Uterus (tissue), 4 donors: Measurements from ENCODE around the gene BZW2. TPM values are rescaled to one million over a fixed set of nuclear protein-coding genes. Genes with fewer than 3 reads are reported as not detected.

Source experiments
- DNase-seq, 2 donors: peaks; one replicate each; pipeline ENCODE4 v3.0.0-alpha.2; 2019 to 2020
- H3K27ac ChIP-seq, 2 donors: fragments of 200-600 bp; sonication (generic); 1 replicate in 1 of 2; 2 replicates in 1 of 2; pipeline ENCODE4 v1.5.1; 2016 to 2018
- H3K27me3 ChIP-seq, 2 donors: fragments of 200-600 bp; sonication (generic); one replicate each; pipeline ENCODE4 v1.5.1; 2018 to 2019; ENCODE audit warnings: control low read depth in 1 of 2
- H3K36me3 ChIP-seq, 2 donors: fragments of 200-600 bp; sonication (generic); one replicate each; pipeline ENCODE4 v1.5.1; 2019; ENCODE audit warnings: control low read depth in 1 of 2
- H3K4me1 ChIP-seq, 2 donors: fragments of 200-600 bp; sonication (generic); one replicate each; pipeline ENCODE4 v1.5.1; 2018 to 2019; ENCODE audit warnings: control low read depth in 1 of 2
- H3K4me3 ChIP-seq, 2 donors: fragments of 200-600 bp; sonication (generic); 1 replicate in 1 of 2; 2 replicates in 1 of 2; pipeline ENCODE4 v1.5.1; 2018 to 2019; ENCODE audit warnings: mild to moderate bottlenecking in 1 of 2
- H3K9me3 ChIP-seq, 2 donors: fragments of 200-600 bp; sonication (generic); one replicate each; pipeline ENCODE4 v1.5.1; 2019; ENCODE audit warnings: control low read depth in 1 of 2
- CTCF ChIP-seq, 4 experiments: fragments of 200-600 bp in 2 of 4; fragments of 450-650 bp in 2 of 4; sonication (generic) in 2 of 4; IDR thresholded peaks; one replicate each; pipeline ENCODE4 v1.5.1; 2016 to 2019; ENCODE audit warnings: antibody characterized with exemption in 4 of 4, mild to moderate bottlenecking in 2 of 4, moderate library complexity in 1 of 4
- POLR2A ChIP-seq, 2 donors: fragments of 450-650 bp; IDR thresholded peaks; one replicate each; pipeline ENCODE4 v1.6.1; 2016; ENCODE audit warnings: antibody characterized with exemption in 2 of 2, mild to moderate bottlenecking in 1 of 2, moderate library complexity in 1 of 2
- intact Hi-C: fragments of 100-400 bp; cut with DNase I; formaldehyde crosslinking; loops from one replicate; pipeline ENCODE4 v1.15.1; 2023; ENCODE audit warnings: low total_unique reads
- total RNA-seq, 4 donors: library from RNA; depleted of rRNA in 3 of 4; stranded (reverse); fragments of >200 nt in 3 of 4; gene quantifications; one replicate each; pipeline versions ENCODE4 v1.1.0 to v1.2.4, GENCODE V29; 2014 to 2023
- donor health status: DM: yes; HTN: yes; CAD: no.

Gene BZW2
- total RNA-seq, 4 donors from 2014 or later = 16.5 to 50.0 (median 32.4) TPM

GRCh38 chr7:16695621-16696237 lies 49.7 kb downstream of the BZW2 start:
- TF ChIP-seq CTCF (IDR thresholded peaks at IDR 0.05) = peak; percentile 15 to 52 (median 36)
- no peak for TF ChIP-seq POLR2A (IDR thresholded peaks at IDR 0.05)
- no peak overlapping the region for H3K4me3 ChIP-seq
- no peak overlapping the region for H3K27ac ChIP-seq
- no peaks in the 10 kb centered on the region for H3K27me3 ChIP-seq
- DNase-seq = no peak
- no peaks in the 10 kb centered on the region for H3K9me3 ChIP-seq
- intact Hi-C loops = no loop called here
- H3K36me3 ChIP-seq = no peaks in the 10 kb centered on the region
- H3K4me1 ChIP-seq = no peaks in the 10 kb centered on the region

GRCh38 chr7:16697507-16698199 lies 51.7 kb downstream of the BZW2 start:
- Histone ChIP-seq H3K27ac (no peak overlapping the region), H3K9me3 (no peaks in the 10 kb centered on the region), H3K36me3 (no peaks in the 10 kb centered on the region), H3K27me3 (no peaks in the 10 kb centered on the region), H3K4me1 (no peaks in the 10 kb centered on the region), H3K4me3 (no peak overlapping the region)
- TF ChIP-seq POLR2A (IDR thresholded peaks at IDR 0.05) (no peak), CTCF (IDR thresholded peaks at IDR 0.05) (no peak)
- no peak for DNase-seq
- intact Hi-C loops = no loop called here

DNA sequence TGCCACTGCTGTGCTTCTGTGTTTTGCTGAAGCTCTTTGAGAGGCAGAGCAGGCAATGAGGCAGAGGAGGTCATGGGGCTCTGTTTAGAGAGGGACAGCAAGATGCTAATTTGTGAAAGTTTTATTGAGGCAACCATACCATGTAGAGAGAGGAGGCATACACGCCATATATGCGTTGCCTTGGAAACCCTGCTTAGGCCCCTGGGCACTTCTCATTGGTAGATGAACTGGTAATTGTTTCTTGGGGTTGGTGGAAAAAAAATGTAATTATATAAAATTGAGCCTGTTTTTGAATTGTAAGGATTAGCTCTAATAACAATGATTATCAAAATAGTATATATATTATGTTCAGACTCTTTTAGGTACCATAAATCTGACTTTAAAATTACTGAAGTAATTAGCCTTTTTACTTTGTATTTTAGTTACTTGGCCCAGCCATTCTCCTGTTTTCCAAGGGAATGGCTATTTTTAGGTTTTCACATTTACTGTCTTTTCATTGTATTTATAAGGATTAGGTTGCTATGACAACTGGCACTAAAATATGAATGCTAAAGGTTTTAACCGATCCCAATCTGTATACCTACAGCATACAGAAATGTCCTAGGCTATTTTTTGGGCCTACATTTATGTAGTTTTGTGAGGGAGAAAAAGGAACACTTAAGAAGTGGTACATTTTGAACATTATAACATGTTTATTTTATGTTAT lies 52.4 kb downstream of the BZW2 start:
- Histone ChIP-seq H3K4me1 (no peaks in the 10 kb centered on the region), H3K9me3 (no peaks in the 10 kb centered on the region), H3K27ac (no peak overlapping the region), H3K4me3 (no peak overlapping the region), H3K27me3 (no peaks in the 10 kb centered on the region), H3K36me3 (no peaks in the 10 kb centered on the region)
- no peak for TF ChIP-seq POLR2A (IDR thresholded peaks at IDR 0.05)
- no peak for TF ChIP-seq CTCF (IDR thresholded peaks at IDR 0.05)
- DNase-seq = no peak
- intact Hi-C loops = no loop called here

DNA sequence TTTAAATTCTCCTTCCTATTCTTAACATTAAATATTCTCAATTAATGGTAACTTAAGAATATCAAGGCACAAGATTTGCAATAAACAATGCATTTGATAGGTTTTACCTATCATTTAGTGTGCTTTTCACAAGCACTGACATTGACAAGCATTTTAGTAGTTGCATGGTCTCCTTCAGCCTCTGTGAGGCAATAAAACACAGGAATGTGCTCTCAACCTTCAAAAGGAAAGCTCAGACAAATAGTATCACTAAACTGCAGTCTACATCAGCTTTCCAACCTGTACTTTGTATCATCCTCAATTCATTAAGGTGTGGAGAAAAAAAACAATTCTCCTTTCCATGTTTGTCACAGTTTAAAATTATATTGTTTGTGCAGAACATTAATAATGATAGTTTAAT lies 56.5 kb downstream of the BZW2 start:
- no peaks in the 10 kb centered on the region for H3K4me1 ChIP-seq
- TF ChIP-seq CTCF (IDR thresholded peaks at IDR 0.05) = no peak
- TF ChIP-seq POLR2A (IDR thresholded peaks at IDR 0.05) = no peak
- H3K27me3 ChIP-seq = no peaks in the 10 kb centered on the region
- no peaks in the 10 kb centered on the region for H3K36me3 ChIP-seq
- no peak for DNase-seq
- no peak overlapping the region for H3K4me3 ChIP-seq
- no peaks in the 10 kb centered on the region for H3K9me3 ChIP-seq
- H3K27ac ChIP-seq = no peak overlapping the region
- intact Hi-C loops = no loop called here

- intact Hi-C loops = no loop called here
- Histone ChIP-seq H3K4me1 (no peaks in the 10 kb centered on the region), H3K9me3 (no peaks in the 10 kb centered on the region), H3K27me3 (no peaks in the 10 kb centered on the region), H3K4me3 (no peak overlapping the region), H3K36me3 (no peaks in the 10 kb centered on the region), H3K27ac (no peak overlapping the region)
- TF ChIP-seq CTCF (IDR thresholded peaks at IDR 0.05) = no peak
- TF ChIP-seq POLR2A (IDR thresholded peaks at IDR 0.05) = no peak
- DNase-seq = no peak
These were observed 62.5 kb downstream of the BZW2 start for GRCh38 chr7:16708511-16708910.
